GM21825 (cell line): ENCODE measurements around the gene DPY19L2.
A peak's percentile ranks its signal among the peaks of the same experiment; 100 is the strongest.
"Not testable (repeated sequence)": the region's sequence is repeated elsewhere in the genome, so short reads cannot be mapped to it uniquely, and the experiment has no call there.

ENCODE experiments used
- ATAC-seq: cut with Tn5 transposase; IDR thresholded peaks from one replicate; pipeline ENCODE4 v1.9.1; 2021; ENCODE audit warnings: mild to moderate bottlenecking, moderate library complexity; ENCODE audit not compliant: unreplicated experiment

DPY19L2 gene

GRCh38 chr12:63668800-63669365 lies 590 bp upstream of the DPY19L2 start:
- peak; percentile 25 for ATAC-seq

GRCh38 chr12:63663005-63663404 lies 5.3 kb downstream of the DPY19L2 start:
- not testable (repeated sequence) for ATAC-seq

- ATAC-seq: not testable (repeated sequence)
Observed at GRCh38 chr12:63658501-63658900, 9.8 kb downstream of the DPY19L2 start.

- ATAC-seq: not testable (repeated sequence)
Observed at GRCh38 chr12:63656407-63656806, 11.9 kb downstream of the DPY19L2 start.

- ATAC-seq: not testable (repeated sequence)
Observed at GRCh38 chr12:63655543-63656257, 12.6 kb downstream of the DPY19L2 start.

GRCh38 chr12:63654481-63654880 lies 13.8 kb downstream of the DPY19L2 start:
- not testable (repeated sequence) for ATAC-seq

- not testable (repeated sequence) for ATAC-seq
Observed at GRCh38 chr12:63649517-63649916, 18.8 kb downstream of the DPY19L2 start.

- not testable (repeated sequence) for ATAC-seq
Observed at GRCh38 chr12:63643381-63644140, 24.7 kb downstream of the DPY19L2 start.

GRCh38 chr12:63624258-63624657 lies 44.0 kb downstream of the DPY19L2 start:
- not testable (repeated sequence) for ATAC-seq

- ATAC-seq: not testable (repeated sequence)
Observed at GRCh38 chr12:63615544-63615943, 52.7 kb downstream of the DPY19L2 start.

- ATAC-seq: not testable (repeated sequence)
Observed at GRCh38 chr12:63611285-63611684, 57.0 kb downstream of the DPY19L2 start.

GRCh38 chr12:63609281-63609680 lies 59.0 kb downstream of the DPY19L2 start:
- not testable (repeated sequence) for ATAC-seq

- ATAC-seq: not testable (repeated sequence)
Observed at GRCh38 chr12:63604985-63605384, 63.3 kb downstream of the DPY19L2 start.

- ATAC-seq: not testable (repeated sequence)
Observed at GRCh38 chr12:63594828-63595227, 73.5 kb downstream of the DPY19L2 start.

GRCh38 chr12:63584426-63584825 lies 83.9 kb downstream of the DPY19L2 start:
- ATAC-seq: not testable (repeated sequence)

GRCh38 chr12:63583289-63583688 lies 85.0 kb downstream of the DPY19L2 start:
- not testable (repeated sequence) for ATAC-seq

- ATAC-seq: not testable (repeated sequence)
Observed at GRCh38 chr12:63577631-63578030, 90.7 kb downstream of the DPY19L2 start.

GRCh38 chr12:63572038-63572437 lies 96.3 kb downstream of the DPY19L2 start:
- not testable (repeated sequence) for ATAC-seq

- ATAC-seq: not testable (repeated sequence)
Observed at GRCh38 chr12:63558445-63558844, 109.8 kb downstream of the DPY19L2 start.

GRCh38 chr12:63551397-63551796 lies 116.9 kb downstream of the DPY19L2 start:
- not testable (repeated sequence) for ATAC-seq

GRCh38 chr12:63549034-63549433 lies 119.3 kb downstream of the DPY19L2 start:
- ATAC-seq: not testable (repeated sequence)
